H1 (cell line): ENCODE measurements around the gene SCN3B. TPM values are rescaled to one million over a fixed set of nuclear protein-coding genes. Genes with fewer than 3 reads are reported as not detected.

Experiments used
- CTCF ChIA-PET: fragments of 300-600 bp; sonication (Branson Sonifier 250); formaldehyde crosslinking; loops from one replicate; lab custom pipeline; 2021; ENCODE audit not compliant: partially characterized antibody; lab: Charles Lee
- POLR2A ChIA-PET: fragments of 300-600 bp; sonication (Branson Sonifier 250); formaldehyde crosslinking; loops from one replicate; lab custom pipeline; 2021; ENCODE audit warnings: inconsistent platforms; ENCODE audit not compliant: partially characterized antibody; lab: Charles Lee
- DNase-seq, 2 experiments: peaks; one replicate each; pipeline versions ENCODE4 v3.0.0 to v3.0.0-alpha.2; 2010 to 2022; ENCODE audit warnings: low spot score in 2 of 2, low read depth in 1 of 2, mixed read lengths in 1 of 2
- FAIRE-seq: peaks from 2 replicates; lab custom pipeline; 2011; peaks lifted over from hg19 to GRCh38; lab: Jason Lieb, UNC
- H2AFZ ChIP-seq: 2 replicates; pipeline ENCODE4 v1.8.1; 2012; ENCODE audit warnings: low read length, inconsistent platforms
- H2AK5ac ChIP-seq: 2 replicates; pipeline ENCODE4 v1.6.1; 2013; ENCODE audit warnings: low read depth, low read length
- H2BK120ac ChIP-seq: replicated peaks from 2 replicates; pipeline ENCODE3; 2013; ENCODE audit warnings: low read depth, low read length, inconsistent platforms
- H2BK12ac ChIP-seq: 2 replicates; pipeline ENCODE4 v1.6.1; 2013; ENCODE audit warnings: low read depth, low read length
- H2BK15ac ChIP-seq: 2 replicates; pipeline ENCODE4 v1.6.1; 2013; ENCODE audit warnings: low read length
- H2BK20ac ChIP-seq: 2 replicates; pipeline ENCODE4 v1.6.1; 2013; ENCODE audit warnings: low read length
- H2BK5ac ChIP-seq: 2 replicates; pipeline ENCODE4 v1.6.1; 2013; ENCODE audit warnings: low read depth, low read length
- H3K14ac ChIP-seq: 2 replicates; pipeline ENCODE4 v1.6.1; 2013; ENCODE audit warnings: inconsistent platforms; ENCODE audit not compliant: insufficient read length
- H3K18ac ChIP-seq: 2 replicates; pipeline ENCODE4 v1.6.1; 2013; ENCODE audit warnings: low read length; ENCODE audit errors: extremely low read depth
- H3K23ac ChIP-seq: 2 replicates; pipeline ENCODE4 v1.6.1; 2013; ENCODE audit warnings: inconsistent platforms; ENCODE audit not compliant: insufficient read length
- H3K23me2 ChIP-seq: 2 replicates; pipeline ENCODE4 v1.6.1; 2013; ENCODE audit warnings: low read depth, low read length
- H3K27ac ChIP-seq: 2 replicates; pipeline ENCODE4 v1.6.1; 2011; ENCODE audit warnings: low read depth, low read length, inconsistent platforms
- H3K27me3 ChIP-seq, 4 experiments: replicated peaks in 1 of 4; 1 replicate in 1 of 4; 2 replicates in 3 of 4; pipeline versions ENCODE4 v1.6.1 to v1.8.1; 2011 to 2013; ENCODE audit warnings: low read length in 3 of 4, mild to moderate bottlenecking in 3 of 4, inconsistent platforms in 2 of 4, mixed read lengths in 2 of 4, moderate library complexity in 1 of 4; ENCODE audit not compliant: control insufficient read depth in 3 of 4, insufficient read depth in 3 of 4; ENCODE audit errors: extremely low read depth in 1 of 4
- H3K36me3 ChIP-seq, 4 experiments: 2 replicates each; pipeline versions ENCODE4 v1.6.1 to v1.8.1; 2011 to 2013; ENCODE audit warnings: mild to moderate bottlenecking in 4 of 4, low read length in 3 of 4, moderate library complexity in 2 of 4, control low read depth in 1 of 4, inconsistent platforms in 1 of 4; ENCODE audit not compliant: insufficient read depth in 4 of 4, control insufficient read depth in 2 of 4
- H3K4ac ChIP-seq: replicated peaks from 2 replicates; pipeline ENCODE3; 2013; ENCODE audit warnings: low read length, low read depth, mixed read lengths, inconsistent platforms; ENCODE audit not compliant: insufficient read length
- H3K4me1 ChIP-seq, 4 experiments: replicated peaks in 1 of 4; 1 replicate in 1 of 4; 2 replicates in 3 of 4; pipeline versions ENCODE4 v1.6.1 to v1.8.1; 2011 to 2013; ENCODE audit warnings: low read length in 3 of 4, inconsistent platforms in 2 of 4, mixed read lengths in 1 of 4; ENCODE audit not compliant: insufficient read depth in 4 of 4, control insufficient read depth in 3 of 4
- H3K4me2 ChIP-seq, 2 experiments: 2 replicates each; pipeline versions ENCODE4 v1.6.1 to v1.8.1; 2011 to 2013; ENCODE audit warnings: low read depth in 2 of 2, low read length in 2 of 2, control low read depth in 1 of 2, inconsistent platforms in 1 of 2, mild to moderate bottlenecking in 1 of 2; ENCODE audit not compliant: insufficient read depth in 1 of 2
- H3K4me3 ChIP-seq, 4 experiments: fragments of 200-600, 300-600 bp in 1 of 4; sonication (generic), shearing (Covaris generic), sonication (Bioruptor Twin) in 1 of 4; 2 replicates each; pipeline versions ENCODE4 v1.5.1 to v1.8.1; 2011 to 2016; ENCODE audit warnings: low read length in 4 of 4, low read depth in 3 of 4, control low read depth in 2 of 4, inconsistent platforms in 2 of 4, mild to moderate bottlenecking in 2 of 4, mixed read lengths in 1 of 4, moderate library complexity in 1 of 4; ENCODE audit not compliant: insufficient read depth in 2 of 4; ENCODE audit errors: extremely low read depth in 1 of 4
- H3K56ac ChIP-seq: replicated peaks from 2 replicates; pipeline ENCODE3; 2013; ENCODE audit warnings: low read depth, mild to moderate bottlenecking, mixed read lengths, low read length, inconsistent platforms; ENCODE audit not compliant: insufficient read length
- H3K79me1 ChIP-seq: 2 replicates; pipeline ENCODE4 v1.6.1; 2013; ENCODE audit warnings: low read depth, low read length, control low read depth
- H3K79me2 ChIP-seq, 2 experiments: 2 replicates each; pipeline versions ENCODE4 v1.6.1 to v1.8.1; 2012 to 2013; ENCODE audit warnings: low read length in 2 of 2, mild to moderate bottlenecking in 2 of 2, inconsistent platforms in 1 of 2; ENCODE audit not compliant: insufficient read depth in 2 of 2, control insufficient read depth in 1 of 2
- H3K9ac ChIP-seq, 4 experiments: replicated peaks in 1 of 4; 1 replicate in 1 of 4; 2 replicates in 3 of 4; pipeline versions ENCODE4 v1.6.1 to v1.8.1; 2011 to 2013; ENCODE audit warnings: low read depth in 3 of 4, low read length in 3 of 4, control low read depth in 2 of 4, mild to moderate bottlenecking in 2 of 4, moderate library complexity in 2 of 4, inconsistent platforms in 1 of 4; ENCODE audit errors: extremely low read depth in 1 of 4
- H3K9me3 ChIP-seq, 2 experiments: 2 replicates each; pipeline versions ENCODE4 v1.6.1 to v1.8.1; 2012 to 2013; ENCODE audit warnings: mild to moderate bottlenecking in 2 of 2, moderate library complexity in 2 of 2, control low read depth in 1 of 2, inconsistent platforms in 1 of 2, low read depth in 1 of 2, low read length in 1 of 2, mixed read lengths in 1 of 2; ENCODE audit not compliant: insufficient read depth in 2 of 2
- H4K20me1 ChIP-seq, 2 experiments: replicated peaks in 1 of 2; 2 replicates each; pipeline versions ENCODE3 to v1.8.1; 2011 to 2013; ENCODE audit warnings: inconsistent platforms in 2 of 2, low read length in 2 of 2, mild to moderate bottlenecking in 1 of 2; ENCODE audit not compliant: insufficient read depth in 2 of 2, control insufficient read depth in 1 of 2
- H4K5ac ChIP-seq: 2 replicates; pipeline ENCODE4 v1.6.1; 2013; ENCODE audit warnings: low read length, low read depth, mixed read lengths, inconsistent platforms; ENCODE audit not compliant: insufficient read length
- H4K8ac ChIP-seq: 2 replicates; pipeline ENCODE4 v1.8.0; 2013; ENCODE audit warnings: mild to moderate bottlenecking, moderate library complexity, low read length, inconsistent platforms; ENCODE audit not compliant: insufficient read depth; ENCODE audit errors: extremely low read depth
- H4K91ac ChIP-seq: replicated peaks from 2 replicates; pipeline ENCODE3; 2013; ENCODE audit warnings: low read length, mixed read lengths, inconsistent platforms; ENCODE audit not compliant: insufficient read length
- CHD2 ChIP-seq: IDR thresholded peaks from 2 replicates; pipeline ENCODE4 v1.6.1; 2012; ENCODE audit warnings: low read length, improper control_type of control experiment
- CTBP2 ChIP-seq: IDR thresholded peaks from 2 replicates; pipeline ENCODE4 v1.7.0; 2011; ENCODE audit warnings: borderline replicate concordance, mild to moderate bottlenecking, moderate library complexity, mixed read lengths, low read length; ENCODE audit not compliant: insufficient read depth, insufficient read length
- HDAC6 ChIP-seq: IDR thresholded peaks from one replicate; pipeline ENCODE4 v1.7.1; 2012; ENCODE audit warnings: low read depth, mild to moderate bottlenecking, inconsistent platforms, low read length, moderate library complexity
- JUN ChIP-seq: IDR thresholded peaks from 2 replicates; pipeline ENCODE4 v1.6.1; 2011; ENCODE audit warnings: low read depth, mild to moderate bottlenecking, improper control_type of control experiment, low read length
- PHF8 ChIP-seq: fragments of 200-600 bp; sonication (generic); conservative IDR thresholded peaks from 2 replicates; pipeline ENCODE4 v1.7.1; 2012; ENCODE audit warnings: low read depth, mild to moderate bottlenecking, inconsistent platforms, low read length, moderate library complexity
- POLR2A ChIP-seq, 2 experiments: IDR thresholded peaks; 1 replicate in 1 of 2; 2 replicates in 1 of 2; pipeline ENCODE4 v1.6.1; 2011; ENCODE audit warnings: low read depth in 2 of 2, low read length in 2 of 2, mild to moderate bottlenecking in 2 of 2; ENCODE audit errors: control extremely low read depth in 1 of 2
- POU5F1 ChIP-seq: IDR thresholded peaks from 2 replicates; pipeline ENCODE4 v1.6.1; 2011; ENCODE audit warnings: low read depth, mild to moderate bottlenecking, low read length, moderate library complexity
- RFX5 ChIP-seq: IDR thresholded peaks from 2 replicates; pipeline ENCODE4 v1.6.1; 2011; ENCODE audit warnings: low read depth, low read length, improper control_type of control experiment, borderline replicate concordance
- SP1 ChIP-seq: IDR thresholded peaks from 2 replicates; pipeline ENCODE4 v1.6.1; 2011; ENCODE audit warnings: low read depth, low read length
- TAF1 ChIP-seq: IDR thresholded peaks from 2 replicates; pipeline ENCODE4 v1.6.1; 2011; ENCODE audit warnings: mild to moderate bottlenecking, low read depth, low read length
- TAF7 ChIP-seq: optimal IDR thresholded peaks from 2 replicates; pipeline ENCODE3; 2011; ENCODE audit warnings: low read depth, mild to moderate bottlenecking, inconsistent platforms, low read length, moderate library complexity, borderline replicate concordance
- TCF12 ChIP-seq: IDR thresholded peaks from 2 replicates; pipeline ENCODE4 v1.6.1; 2011; ENCODE audit warnings: low read depth, mild to moderate bottlenecking, low read length
- WGBS, 2 experiments: shearing (Covaris generic) in 1 of 2; methylation state at CpG; one replicate each; pipeline versions ENCODE4 v1.1.6 to v1.1.7; 2013 to 2015; ENCODE audit warnings: low lambda C conversion rate in 2 of 2, mixed read lengths in 2 of 2, inconsistent platforms in 1 of 2, low coverage in 1 of 2, missing lambda C conversion rate in 1 of 2; ENCODE audit not compliant: insufficient replicate concordance in 2 of 2, insufficient coverage in 1 of 2, insufficient read length in 1 of 2; ENCODE audit errors: extremely low coverage in 1 of 2, missing lambda C conversion rate in 1 of 2; 5-methylcytosine and 5-hydroxymethylcytosine counted together
- polyA plus RNA-seq, 7 experiments: library from polyadenylated mRNA; depleted of rRNA in 3 of 7; stranded (reverse) in 5 of 7; unstranded in 2 of 7; fragments of >200 nt in 5 of 7; fragments of 200-250 nt in 2 of 7; gene quantifications; 1 replicate in 5 of 7; 2 replicates in 1 of 7; 4 replicates in 1 of 7; pipeline versions ENCODE4 v1.2.1 to v1.2.3, GENCODE V29; 2011 to 2013; ENCODE audit warnings: missing spikeins in 2 of 7, mixed read lengths in 2 of 7
- total RNA-seq: library from RNA; stranded (reverse); fragmentation: NEBNext Ultra II Directional; extraction: Animal tissue kit (Norgen Biotek cat#: 25700); gene quantifications from 2 replicates; pipeline ENCODE4 v1.2.1, GENCODE V29; 2021

Gene SCN3B
- total and polyA plus RNA-seq, 2 of the 8 experiments (the other 6 are each of a cell fraction or from before 2014, with no cell fraction given), result 0.67 to 1.1 TPM

- WGBS, 2 experiments, result 90% methylated on average over 1 of the region's 1 CpG; no CpG with 5 or more reads in 1 of the 2 experiments
- H4K5ac ChIP-seq, result no peak overlapping the region
- no peak for TF ChIP-seq JUN
- no peak for TF ChIP-seq POU5F1
- TF ChIP-seq CHD2, result no peak
- TF ChIP-seq HDAC6, result no peak
- no peak for TF ChIP-seq RFX5
- TF ChIP-seq SP1, result no peak
- TF ChIP-seq TAF7, result no peak
- no peak for TF ChIP-seq TAF1
- TF ChIP-seq TCF12, result no peak
- TF ChIP-seq POLR2A (IDR thresholded peaks at IDR 0.05; ENCODE audit: control extremely low read depth in 1 of 2, low read depth in 2 of 2, low read length in 2 of 2), result no peak
- no peak for TF ChIP-seq CTBP2
- TF ChIP-seq PHF8, result no peak
- no peak overlapping the region for H3K4ac ChIP-seq
- no peaks in the 10 kb centered on the region for H3K27me3 ChIP-seq
- H3K79me1 ChIP-seq, result no peaks in the 10 kb centered on the region
- H4K91ac ChIP-seq, result no peak overlapping the region
- no peak overlapping the region for H4K8ac ChIP-seq
- FAIRE-seq, result no peak
- no peaks in the 10 kb centered on the region for H3K4me1 ChIP-seq
- ChIA-PET POLR2A (no interaction called here), CTCF (no interaction called here)
- no peak overlapping the region for H3K27ac ChIP-seq
- no peak overlapping the region for H2AK5ac ChIP-seq
- H2BK15ac ChIP-seq, result no peak overlapping the region
- no peak overlapping the region for H2BK20ac ChIP-seq
- H3K36me3 ChIP-seq, result no peaks in the 10 kb centered on the region
- H3K79me2 ChIP-seq, result no peaks in the 10 kb centered on the region
- H2AFZ ChIP-seq, result no peak overlapping the region
- no peaks in the 10 kb centered on the region for H3K9me3 ChIP-seq
- H3K4me3 ChIP-seq, result no peak overlapping the region
- no peaks in the 10 kb centered on the region for H4K20me1 ChIP-seq
- H3K4me2 ChIP-seq, result no peak overlapping the region
- no peak for DNase-seq
- H3K56ac ChIP-seq, result no peak overlapping the region
- no peak overlapping the region for H3K9ac ChIP-seq
- no peaks in the 10 kb centered on the region for H3K23me2 ChIP-seq
- H2BK12ac ChIP-seq, result no peak overlapping the region
- H3K18ac ChIP-seq, result no peak overlapping the region
- no peak overlapping the region for H3K23ac ChIP-seq
- H2BK5ac ChIP-seq, result no peak overlapping the region
- no peak overlapping the region for H3K14ac ChIP-seq
- H2BK120ac ChIP-seq, result no peak overlapping the region
Observed at GRCh38 chr11:123665306-123665705, 10.9 kb upstream of the SCN3B start.
